Parathyroid adenoma (tissue), 2 donors: ENCODE results near the gene NFASC.

ENCODE experiments used
- H2AFZ ChIP-seq: fragments of 300-600 bp; sonication (generic); one replicate; pipeline ENCODE4 v1.7.0; 2017; ENCODE audit warnings: antibody characterized with exemption, mild to moderate bottlenecking
- H3K27ac ChIP-seq: fragments of 300-600 bp; sonication (generic); one replicate; pipeline ENCODE4 v1.7.0; 2017
- H3K27me3 ChIP-seq: fragments of 300-600 bp; sonication (generic); one replicate; pipeline ENCODE4 v1.7.0; 2017; ENCODE audit warnings: low read length; ENCODE audit not compliant: control insufficient read depth, insufficient read depth
- H3K36me3 ChIP-seq: fragments of 300-600 bp; sonication (generic); one replicate; pipeline ENCODE4 v1.7.0; 2017; ENCODE audit warnings: low read length; ENCODE audit not compliant: control insufficient read depth, insufficient read depth
- H3K4me1 ChIP-seq: fragments of 300-600 bp; sonication (generic); one replicate; pipeline ENCODE4 v1.7.0; 2017; ENCODE audit warnings: control low read depth
- H3K4me2 ChIP-seq: fragments of 300-600 bp; sonication (generic); one replicate; pipeline ENCODE4 v1.7.0; 2017; ENCODE audit warnings: low read length
- H3K4me3 ChIP-seq: fragments of 300-600 bp; sonication (generic); one replicate; pipeline ENCODE4 v1.7.0; 2017; ENCODE audit warnings: low read depth, low read length
- H3K79me2 ChIP-seq: fragments of 300-600 bp; sonication (generic); one replicate; pipeline ENCODE4 v1.7.0; 2017; ENCODE audit warnings: control low read depth
- H3K9ac ChIP-seq: fragments of 300-600 bp; sonication (generic); one replicate; pipeline ENCODE4 v1.7.0; 2017; ENCODE audit warnings: mild to moderate bottlenecking
- H3K9me3 ChIP-seq: fragments of 300-600 bp; sonication (generic); one replicate; pipeline ENCODE4 v1.7.0; 2017; ENCODE audit warnings: low read length; ENCODE audit not compliant: control insufficient read depth
- CTCF ChIP-seq: fragments of 300-600 bp; sonication (generic); IDR thresholded peaks from one replicate; pipeline ENCODE4 v1.7.0; 2017; ENCODE audit warnings: antibody characterized with exemption, mild to moderate bottlenecking
- donor health status: primary hyperparathyroidism.

NFASC gene

GRCh38 chr1:205030241-205030640, 159.6 kb downstream of the NFASC start:
- Histone ChIP-seq H3K36me3 (no peaks in the 10 kb centered on the region), H3K9ac (no peak overlapping the region), H3K4me2 (no peak overlapping the region), H3K27me3 (no peaks in the 10 kb centered on the region), H3K4me3 (no peak overlapping the region), H2AFZ (no peak overlapping the region), H3K27ac (no peak overlapping the region), H3K4me1 (no peaks in the 10 kb centered on the region), H3K79me2 (no peaks in the 10 kb centered on the region), H3K9me3 (no peaks in the 10 kb centered on the region)
- no peak for TF ChIP-seq CTCF

DNA sequence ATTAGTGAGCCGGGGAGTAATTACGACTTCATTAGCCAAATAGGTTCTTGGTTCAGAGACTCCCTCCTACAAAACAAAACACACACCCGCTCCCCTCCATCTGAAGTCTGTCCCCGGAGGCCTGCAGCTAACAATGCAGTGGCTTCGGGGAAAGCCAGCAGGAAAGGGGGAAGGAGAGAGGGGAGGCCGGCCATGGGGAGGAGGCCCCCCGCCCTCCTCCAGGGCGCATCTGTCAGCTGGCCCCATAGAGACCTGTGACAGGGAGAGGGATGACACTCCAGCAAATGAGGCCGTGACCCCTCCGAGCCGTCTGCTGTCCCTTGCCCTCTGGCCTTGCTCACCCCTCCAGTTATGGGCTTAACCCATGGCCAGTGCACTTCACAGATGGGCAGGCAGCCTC, 160.2 kb downstream of the NFASC start:
- no peaks in the 10 kb centered on the region for H3K79me2 ChIP-seq
- H3K27ac ChIP-seq: no peak overlapping the region
- H3K27me3 ChIP-seq: no peaks in the 10 kb centered on the region
- no peak overlapping the region for H2AFZ ChIP-seq
- H3K4me2 ChIP-seq: no peak overlapping the region
- H3K4me3 ChIP-seq: no peak overlapping the region
- no peak overlapping the region for H3K9ac ChIP-seq
- no peaks in the 10 kb centered on the region for H3K4me1 ChIP-seq
- no peaks in the 10 kb centered on the region for H3K9me3 ChIP-seq
- H3K36me3 ChIP-seq: no peaks in the 10 kb centered on the region
- TF ChIP-seq CTCF: no peak

DNA sequence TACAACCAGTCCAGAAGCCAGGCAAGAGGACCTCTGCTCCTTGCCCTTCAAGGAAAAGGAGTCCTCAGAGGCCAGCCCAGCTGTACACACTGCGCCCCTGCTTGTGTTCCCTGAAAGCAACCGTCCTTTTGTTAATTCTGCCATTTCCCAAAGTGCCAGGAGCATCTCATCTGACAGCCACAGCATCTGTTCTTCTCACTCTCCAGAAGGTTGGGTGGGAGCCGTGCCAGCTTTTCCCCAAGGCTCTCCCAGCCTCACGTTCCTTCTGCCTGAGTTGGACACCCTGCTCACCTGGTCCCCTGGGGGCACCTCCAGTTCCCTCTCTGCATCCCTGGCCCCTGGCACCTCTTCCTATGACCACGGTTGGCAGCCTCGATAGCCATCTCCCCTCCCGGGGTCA, 161.8 kb downstream of the NFASC start:
- no peak for TF ChIP-seq CTCF
- Histone ChIP-seq H3K27me3 (no peaks in the 10 kb centered on the region), H2AFZ (no peak overlapping the region), H3K4me3 (no peak overlapping the region), H3K27ac (no peak overlapping the region), H3K79me2 (no peaks in the 10 kb centered on the region), H3K4me2 (no peak overlapping the region), H3K36me3 (no peaks in the 10 kb centered on the region), H3K9me3 (no peaks in the 10 kb centered on the region), H3K4me1 (no peaks in the 10 kb centered on the region), H3K9ac (no peak overlapping the region)

DNA sequence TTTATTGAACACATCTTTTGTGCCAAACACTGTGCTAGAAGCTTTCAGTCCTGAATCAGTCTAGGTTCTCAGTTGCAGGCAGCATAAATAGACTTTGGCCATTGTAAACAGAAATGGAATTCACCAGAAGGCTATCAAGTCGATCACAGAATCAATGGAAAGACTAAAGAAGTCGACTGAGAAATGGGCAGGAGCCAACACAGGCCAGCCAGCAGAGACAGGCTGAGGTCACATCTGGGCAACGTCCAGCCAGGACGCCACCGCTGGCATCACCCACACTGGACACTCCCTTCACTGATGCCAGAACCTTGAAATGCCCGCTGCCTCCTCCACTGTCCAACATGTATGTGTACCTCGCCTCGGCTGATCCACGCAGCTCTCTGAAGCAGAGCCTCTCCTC, 166.9 kb downstream of the NFASC start:
- Histone ChIP-seq H3K79me2 (no peaks in the 10 kb centered on the region), H3K4me2 (no peak overlapping the region), H3K9ac (no peak overlapping the region), H3K4me1 (no peaks in the 10 kb centered on the region), H3K9me3 (no peaks in the 10 kb centered on the region), H2AFZ (no peak overlapping the region), H3K4me3 (no peak overlapping the region), H3K27ac (no peak overlapping the region), H3K36me3 (no peaks in the 10 kb centered on the region), H3K27me3 (no peaks in the 10 kb centered on the region)
- no peak for TF ChIP-seq CTCF

- H3K79me2 ChIP-seq: no peaks in the 10 kb centered on the region
- H3K27ac ChIP-seq: no peak overlapping the region
- H3K36me3 ChIP-seq: no peaks in the 10 kb centered on the region
- no peaks in the 10 kb centered on the region for H3K4me1 ChIP-seq
- H3K4me3 ChIP-seq: no peak overlapping the region
- H2AFZ ChIP-seq: no peak overlapping the region
- H3K4me2 ChIP-seq: no peak overlapping the region
- H3K9me3 ChIP-seq: no peaks in the 10 kb centered on the region
- no peaks in the 10 kb centered on the region for H3K27me3 ChIP-seq
- no peak for TF ChIP-seq CTCF
- H3K9ac ChIP-seq: no peak overlapping the region
Observed at GRCh38 chr1:205038132-205038786, 167.6 kb downstream of the NFASC start.
